Hepatocyte (in vitro differentiated cells): ENCODE data around the gene VPS16.

Source experiments
- CTCF ChIP-seq: fragments of 200-600 bp; sonication (generic); IDR thresholded peaks from 2 replicates; pipeline ENCODE4 v1.5.1; 2016; ENCODE audit warnings: antibody characterized with exemption, mild to moderate bottlenecking; ENCODE audit not compliant: poor library complexity
- EZH2 ChIP-seq: fragments of 200-600 bp; sonication (generic); IDR thresholded peaks from 2 replicates; pipeline ENCODE4 v1.6.1; 2016; ENCODE audit warnings: antibody characterized with exemption, mild to moderate bottlenecking, borderline replicate concordance
- EZH2phosphoT487 ChIP-seq: fragments of 200-600 bp; sonication (generic); IDR thresholded peaks from one replicate; pipeline ENCODE4 v1.6.1; 2018; ENCODE audit warnings: antibody characterized with exemption, mild to moderate bottlenecking, low read depth, moderate library complexity; ENCODE audit not compliant: unreplicated experiment, severe bottlenecking

GRCh38 chr20:2804852-2805688 lies 35.5 kb upstream of the VPS16 start:
- no peak for TF ChIP-seq CTCF
- no peak for TF ChIP-seq EZH2phosphoT487
- TF ChIP-seq EZH2 = no peak
